WTC11 (cell line): ENCODE measurements around the gene INTS7. TPM values are rescaled to one million over a fixed set of nuclear protein-coding genes. Genes with fewer than 3 reads are reported as not detected.
"Not testable (repeated sequence)": the region's sequence is repeated elsewhere in the genome, so short reads cannot be mapped to it uniquely, and the experiment has no call there.

Experiments used
- ATAC-seq: fragments of 200-7000 bp; cut with Tn5 transposase; 2 replicates; pipeline ENCODE4 v1.10.0; 2021; ENCODE audit warnings: mild to moderate bottlenecking, moderate library complexity
- CTCF ChIA-PET: fragments of 300-600 bp; sonication (Branson Sonifier 250); formaldehyde crosslinking; loops from one replicate; lab custom pipeline; 2021; ENCODE audit warnings: antibody characterized with exemption; lab: Charles Lee
- POLR2A ChIA-PET: fragments of 350-600 bp; sonication (Branson Sonifier 250); formaldehyde crosslinking; loops from one replicate; lab custom pipeline; 2021; ENCODE audit warnings: antibody characterized with exemption; lab: Charles Lee
- DNase-seq: peaks from one replicate; pipeline ENCODE4 v3.0.0; 2021; ENCODE audit warnings: low spot score
- H3K27ac Mint-ChIP-seq: 2 replicates; pipeline ENCODE4 v1.8.0; 2021; ENCODE audit warnings: mixed read lengths
- H3K27me3 Mint-ChIP-seq: 2 replicates; pipeline ENCODE4 v1.8.0; 2021; ENCODE audit warnings: low read depth, mild to moderate bottlenecking, moderate library complexity, mixed read lengths
- H3K36me3 Mint-ChIP-seq: 2 replicates; pipeline ENCODE4 v1.8.0; 2021; ENCODE audit warnings: mixed read lengths
- H3K4me1 Mint-ChIP-seq: 2 replicates; pipeline ENCODE4 v1.8.0; 2022; ENCODE audit warnings: mixed read lengths
- H3K4me3 Mint-ChIP-seq: 2 replicates; pipeline ENCODE4 v1.8.0; 2021; ENCODE audit warnings: mild to moderate bottlenecking, moderate library complexity, mixed read lengths
- H3K9me3 Mint-ChIP-seq: 2 replicates; pipeline ENCODE4 v1.8.0; 2021; ENCODE audit warnings: mixed read lengths
- EMX1 ChIP-seq: fragments of 250-450 bp; sonication (Bioruptor Pico); IDR thresholded peaks from 2 replicates; pipeline ENCODE4 v1.8.0; 2021; ENCODE audit warnings: mild to moderate bottlenecking
- ERG ChIP-seq: fragments of 250-450 bp; sonication (Bioruptor Pico); IDR thresholded peaks from 2 replicates; pipeline ENCODE4 v1.8.0; 2021; ENCODE audit warnings: mild to moderate bottlenecking
- ETV6 ChIP-seq: sonication (generic); formaldehyde crosslinking; IDR thresholded peaks from 2 replicates; pipeline ENCODE4 v1.8.1; 2022; ENCODE audit warnings: mild to moderate bottlenecking, missing genetic modification reagents
- FOXP1 ChIP-seq: sonication (generic); formaldehyde crosslinking; IDR thresholded peaks from 2 replicates; pipeline ENCODE4 v1.8.0; 2022; ENCODE audit warnings: missing genetic modification reagents, mild to moderate bottlenecking, moderate library complexity, borderline replicate concordance
- FOXP4 ChIP-seq: sonication (generic); formaldehyde crosslinking; IDR thresholded peaks from 2 replicates; pipeline ENCODE4 v1.8.0; 2022; ENCODE audit warnings: mild to moderate bottlenecking, missing genetic modification reagents
- MXD4 ChIP-seq: fragments of 250-450 bp; sonication (Bioruptor Pico); IDR thresholded peaks from 2 replicates; pipeline ENCODE4 v1.8.0; 2021; ENCODE audit warnings: mild to moderate bottlenecking, moderate library complexity, borderline replicate concordance
- MYBL2 ChIP-seq: sonication (generic); formaldehyde crosslinking; IDR thresholded peaks from 2 replicates; pipeline ENCODE4 v1.8.1; 2023; ENCODE audit warnings: mild to moderate bottlenecking, moderate library complexity, missing genetic modification reagents
- NR1H2 ChIP-seq: sonication (generic); formaldehyde crosslinking; IDR thresholded peaks from 2 replicates; pipeline ENCODE4 v1.9.0; 2021; ENCODE audit warnings: mild to moderate bottlenecking, moderate library complexity, missing genetic modification reagents
- PRDM15 ChIP-seq: sonication (generic); formaldehyde crosslinking; IDR thresholded peaks from 2 replicates; pipeline ENCODE4 v1.8.0; 2022; ENCODE audit warnings: missing genetic modification reagents
- RELA ChIP-seq: sonication (generic); formaldehyde crosslinking; IDR thresholded peaks from 2 replicates; pipeline ENCODE4 v1.8.1; 2022; ENCODE audit warnings: missing genetic modification reagents, mild to moderate bottlenecking, borderline replicate concordance
- SMAD4 ChIP-seq: sonication (generic); formaldehyde crosslinking; IDR thresholded peaks from 2 replicates; pipeline ENCODE4 v1.8.0; 2022; ENCODE audit warnings: mild to moderate bottlenecking, missing genetic modification reagents
- TCF7 ChIP-seq: sonication (generic); formaldehyde crosslinking; IDR thresholded peaks from 2 replicates; pipeline ENCODE4 v1.8.0; 2022; ENCODE audit warnings: mild to moderate bottlenecking, low read depth, missing genetic modification reagents, moderate library complexity
- TEAD4 ChIP-seq: sonication (generic); formaldehyde crosslinking; IDR thresholded peaks from 2 replicates; pipeline ENCODE4 v1.8.0; 2022; ENCODE audit warnings: mild to moderate bottlenecking, missing genetic modification reagents
- TP53 ChIP-seq: sonication (generic); formaldehyde crosslinking; IDR thresholded peaks from 2 replicates; pipeline ENCODE4 v1.8.1; 2023; ENCODE audit warnings: mild to moderate bottlenecking, missing genetic modification reagents
- USF1 ChIP-seq: sonication (generic); formaldehyde crosslinking; IDR thresholded peaks from 2 replicates; pipeline ENCODE4 v1.8.0; 2022; ENCODE audit warnings: mild to moderate bottlenecking, missing genetic modification reagents
- ZNF232 ChIP-seq: sonication (generic); formaldehyde crosslinking; IDR thresholded peaks from 2 replicates; pipeline ENCODE4 v1.8.0; 2022; ENCODE audit warnings: mild to moderate bottlenecking, missing genetic modification reagents
- total RNA-seq: library from RNA; stranded (reverse); gene quantifications from 3 replicates; pipeline ENCODE4 v1.2.3, GENCODE V29; 2021

The INTS7 gene
- total RNA-seq, 1 experiment from 2014 or later: 17.2 TPM

GRCh38 chr1:212004895-212005608 is 30.3 kb downstream of the INTS7 start:
- TF ChIP-seq FOXP4 (CRISPR knock-in tag) (no peak), ZNF232 (CRISPR knock-in tag) (no peak), NR1H2 (no peak), EMX1 (CRISPR knock-in tag) (no peak), SMAD4 (CRISPR knock-in tag) (no peak), PRDM15 (CRISPR knock-in tag) (no peak), FOXP1 (CRISPR knock-in tag) (no peak)
- Mint-ChIP-seq H3K4me1 (no peaks in the 10 kb centered on the region), H3K27ac (peak overlapping the region; percentile 2; the same call in 1 of the 2 replicates), H3K27me3 (no peaks in the 10 kb centered on the region), H3K36me3 (peaks cover 8% of the 10 kb centered on the region; the same call in 1 of the 2 replicates), H3K4me3 (no peak overlapping the region), H3K9me3 (no peaks in the 10 kb centered on the region)
- DNase-seq: no peak
- POLR2A ChIA-PET: no interaction called here
- no peak for ATAC-seq
- CTCF ChIA-PET: interaction anchor here (2.2 kb wide), 1 partner anchor 30 kb away, joined by 6 read pairs; the partner anchor contains the start of genes DTL and INTS7

GRCh38 chr1:212002536-212002935 is 32.8 kb downstream of the INTS7 start:
- Mint-ChIP-seq H3K36me3 (peaks cover 8% of the 10 kb centered on the region; the same call in 1 of the 2 replicates), H3K27ac (no peak overlapping the region), H3K9me3 (no peaks in the 10 kb centered on the region)
- TF ChIP-seq TP53 (CRISPR knock-in tag) (no peak), MYBL2 (CRISPR knock-in tag) (no peak), ETV6 (no peak), RELA (no peak), USF1 (CRISPR knock-in tag) (no peak), ERG (CRISPR knock-in tag) (no peak), TEAD4 (CRISPR knock-in tag) (no peak), MXD4 (no peak), TCF7 (no peak), FOXP1 (CRISPR knock-in tag) (no peak)
- TF ChIP-seq, all 79 proteins: peak for 0
- ATAC-seq (no peak), DNase-seq (no peak)
- no peaks in the 10 kb centered on the region for H3K4me1 Mint-ChIP-seq
- ChIA-PET POLR2A (no interaction called here), CTCF (interaction anchor here (1.0 kb wide), 1 partner anchor 33 kb away, joined by 4 read pairs; the partner anchor contains the start of genes DTL and INTS7)
- H3K4me3 Mint-ChIP-seq: no peak overlapping the region
- H3K27me3 Mint-ChIP-seq: no peaks in the 10 kb centered on the region

- ATAC-seq, H3K27ac Mint-ChIP-seq, H3K9me3 Mint-ChIP-seq, H3K4me1 Mint-ChIP-seq, POLR2A ChIA-PET, CTCF ChIA-PET, H3K27me3 Mint-ChIP-seq, DNase-seq, H3K4me3 Mint-ChIP-seq: not testable (repeated sequence)
- peaks cover 10% of the 10 kb centered on the region for H3K36me3 Mint-ChIP-seq
These were observed 37.9 kb downstream of the INTS7 start for GRCh38 chr1:211997426-211997825.
